Measurements from ENCODE around the gene STIMATE. TPM values are rescaled to one million over a fixed set of nuclear protein-coding genes. Genes with fewer than 3 reads are reported as not detected.

The STIMATE gene
- total and polyA plus RNA-seq, 10 of the 15 experiments (the other 5 are each of a cell fraction or from before 2014, with no cell fraction given) = 0.24 to 24.1 (median 15.4) TPM

- Histone ChIP-seq H2AFZ (ENCODE audit: control insufficient read depth, low read depth, low read length) (no peak overlapping the region), H3K27me3 (replicated peaks in 1 of 2; ENCODE audit: control insufficient read depth in 2 of 2, insufficient read depth in 2 of 2, low read length in 1 of 2) (no peaks in the 10 kb centered on the region), H3K27ac (ENCODE audit: control insufficient read depth, insufficient read depth) (no peak overlapping the region), H3K79me2 (ENCODE audit: control insufficient read depth, insufficient read depth, low read length) (no peaks in the 10 kb centered on the region), H3K4me2 (ENCODE audit: control insufficient read depth, insufficient read depth) (no peak overlapping the region), H3K9ac (ENCODE audit: control insufficient read depth, insufficient read depth, low read length) (no peak overlapping the region), H3K9me3 (replicated peaks; ENCODE audit: control insufficient read depth, insufficient read depth, low read length) (no peaks in the 10 kb centered on the region), H4K20me1 (ENCODE audit: control insufficient read depth, insufficient read depth) (no peaks in the 10 kb centered on the region), H3K36me3 (ENCODE audit: control insufficient read depth in 2 of 2, insufficient read depth in 2 of 2, low read length in 1 of 2) (peaks cover 0 to 18% of the 10 kb centered on the region in 2 experiments; a peak in 3 of 4 replicates), H3K4me3 (no peak overlapping the region), H3K4me1 (ENCODE audit: control insufficient read depth, insufficient read depth, low read length) (no peaks in the 10 kb centered on the region)
- ATAC-seq (no peak), DNase-seq (ENCODE audit: low read depth, low spot score) (no peak), FAIRE-seq (no peak)
- BruUV-seq (replicated peaks) = no TSS peak
- intact Hi-C loops (cut with micrococcal nuclease; ENCODE audit: unreplicated experiment) (no loop called here), in situ Hi-C loops (cut with MboI) (no loop called here)
- no peak for TF ChIP-seq SUPT20H (IDR thresholded peaks at IDR 0.05; ENCODE audit: borderline replicate concordance, control insufficient read depth, low read depth, low read length)
- 86% methylated on average over 9 of the region's 9 CpGs for WGBS (ENCODE audit: insufficient coverage, insufficient replicate concordance, low lambda C conversion rate, missing lambda C conversion rate)
- SMC1A ChIA-PET (ENCODE audit: uncharacterized antibody, unreplicated experiment) = interaction anchor here (1.0 to 2.4 kb wide), 4 partner anchors 9 to 14 kb away, joined by 3 to 5 read pairs (median 4); no protein-coding TSS in a partner anchor
- POLR2A ChIA-PET = no interaction called here
- RAD21 ChIA-PET (ENCODE audit: unreplicated experiment) = interaction anchor here (1.4 kb wide), 1 partner anchor 170 kb away, joined by 3 read pairs; no protein-coding TSS in a partner anchor
- CTCF ChIA-PET = interaction anchor here (0.8 to 1.4 kb wide), 2 partner anchors 18 to 139 kb away, joined by 3 read pairs; no protein-coding TSS in a partner anchor
Observed at GRCh38 chr3:52912885-52913731, 15.8 kb upstream of the STIMATE start.

- ChIA-PET CTCF (interaction anchor here (1.3 kb wide), 1 partner anchor 18 kb away, joined by 4 read pairs; no protein-coding TSS in a partner anchor), POLR2A (no interaction called here), SMC1A (ENCODE audit: uncharacterized antibody, unreplicated experiment) (interaction anchor here (0.8 kb wide), 1 partner anchor 16 kb away, joined by 4 read pairs; no protein-coding TSS in a partner anchor), RAD21 (ENCODE audit: unreplicated experiment) (no interaction called here)
- in situ Hi-C loops (cut with MboI) = no loop called here
- Histone ChIP-seq H3K9me3 (replicated peaks; ENCODE audit: control insufficient read depth, insufficient read depth, low read length) (no peaks in the 10 kb centered on the region), H3K79me2 (ENCODE audit: control insufficient read depth, insufficient read depth, low read length) (no peaks in the 10 kb centered on the region), H3K4me3 (no peak overlapping the region), H4K20me1 (ENCODE audit: control insufficient read depth, insufficient read depth) (no peaks in the 10 kb centered on the region), H3K4me1 (ENCODE audit: control insufficient read depth, insufficient read depth, low read length) (no peaks in the 10 kb centered on the region), H2AFZ (ENCODE audit: control insufficient read depth, low read depth, low read length) (no peak overlapping the region), H3K9ac (ENCODE audit: control insufficient read depth, insufficient read depth, low read length) (no peak overlapping the region), H3K27me3 (replicated peaks in 1 of 2; ENCODE audit: control insufficient read depth in 2 of 2, insufficient read depth in 2 of 2, low read length in 1 of 2) (no peaks in the 10 kb centered on the region), H3K36me3 (ENCODE audit: control insufficient read depth in 2 of 2, insufficient read depth in 2 of 2, low read length in 1 of 2) (peaks cover 0 to 18% of the 10 kb centered on the region in 2 experiments; a peak in 3 of 4 replicates), H3K27ac (ENCODE audit: control insufficient read depth, insufficient read depth) (no peak overlapping the region), H3K4me2 (ENCODE audit: control insufficient read depth, insufficient read depth) (no peak overlapping the region)
- BruUV-seq (replicated peaks) = no TSS peak
- ATAC-seq (no peak), DNase-seq (ENCODE audit: low read depth, low spot score) (no peak), FAIRE-seq (no peak)
- WGBS (ENCODE audit: insufficient coverage, insufficient replicate concordance, low lambda C conversion rate, missing lambda C conversion rate) = over 99% methylated on average over 6 of the region's 6 CpGs
- intact Hi-C loops (cut with micrococcal nuclease; ENCODE audit: unreplicated experiment) = no loop called here
- TF ChIP-seq CBX5 (IDR thresholded peaks at IDR 0.05; ENCODE audit: low read depth) = no peak
- TF ChIP-seq IRF3 (IDR thresholded peaks at IDR 0.05) = no peak
- no peak for TF ChIP-seq MYC (IDR thresholded peaks at IDR 0.05; ENCODE audit: insufficient read depth, insufficient read length, insufficient replicate concordance, low read length, severe bottlenecking)
- TF ChIP-seq BCLAF1 (IDR thresholded peaks at IDR 0.05) = no peak
- TF ChIP-seq ZNF384 (IDR thresholded peaks at IDR 0.05; ENCODE audit: borderline replicate concordance, low read depth, low read length) = no peak
- no peak for TF ChIP-seq CHD4 (IDR thresholded peaks at IDR 0.05)
- no peak for TF ChIP-seq ZBTB33 (IDR thresholded peaks at IDR 0.05)
- TF ChIP-seq KAT2A (conservative IDR thresholded peaks at IDR 0.05; ENCODE audit: control insufficient read depth, low read depth, low read length) = no peak
Observed at GRCh38 chr3:52910823-52911222, 13.5 kb upstream of the STIMATE start.

Data from GM12878 (cell line).